Measurements from ENCODE around the gene RBM17.
"Not testable (repeated sequence)": the region's sequence is repeated elsewhere in the genome, so short reads cannot be mapped to it uniquely, and the experiment has no call there.

The RBM17 gene

DNA sequence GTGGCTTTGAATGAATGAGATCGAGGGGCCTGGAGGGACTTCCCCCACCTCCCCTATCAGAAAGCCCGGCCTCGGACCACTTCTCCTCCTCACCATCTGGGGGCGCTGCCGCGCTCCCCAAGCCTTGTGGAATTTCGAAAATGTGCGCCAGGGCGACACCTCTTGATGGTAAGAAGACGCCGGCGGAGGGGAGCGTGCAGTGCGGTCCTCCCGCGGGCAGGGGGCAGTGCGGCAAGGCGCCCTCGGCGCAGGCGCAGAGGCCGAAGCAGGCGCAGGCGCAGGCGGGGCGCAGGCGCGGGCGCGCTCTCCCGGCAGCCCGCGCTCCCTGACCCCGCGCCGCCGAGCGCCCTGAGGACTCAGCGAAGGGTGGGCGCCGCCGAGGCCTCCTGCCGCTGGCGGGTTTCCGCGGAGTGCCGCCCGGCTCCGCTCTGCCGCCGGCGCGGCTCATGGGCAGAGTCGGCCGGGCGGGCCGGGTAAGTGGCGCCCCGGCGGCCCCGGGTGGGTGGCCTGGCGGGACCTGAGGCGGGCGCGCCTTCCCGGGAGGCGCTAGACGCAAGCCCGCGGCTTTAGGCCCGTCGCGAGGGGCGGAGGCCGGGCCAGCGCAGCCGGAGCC, at the start of gene RBM17:
TSS of gene RBM17 (plus strand) at position 314 of the 613 bp plus-strand sequence. CDS start 8,032 bp downstream, outside the sequence.
- no peaks in the 10 kb centered on the region for H3K27me3 ChIP-seq (ENCODE audit: insufficient read depth, poor library complexity, severe bottlenecking)
- H3K4me1 ChIP-seq (ENCODE audit: insufficient read depth, poor library complexity, severe bottlenecking): peaks cover 8% of the 10 kb centered on the region
- peak; percentile 89 for DNase-seq (ENCODE audit: low spot score)
- TF ChIP-seq, protein P1, sequence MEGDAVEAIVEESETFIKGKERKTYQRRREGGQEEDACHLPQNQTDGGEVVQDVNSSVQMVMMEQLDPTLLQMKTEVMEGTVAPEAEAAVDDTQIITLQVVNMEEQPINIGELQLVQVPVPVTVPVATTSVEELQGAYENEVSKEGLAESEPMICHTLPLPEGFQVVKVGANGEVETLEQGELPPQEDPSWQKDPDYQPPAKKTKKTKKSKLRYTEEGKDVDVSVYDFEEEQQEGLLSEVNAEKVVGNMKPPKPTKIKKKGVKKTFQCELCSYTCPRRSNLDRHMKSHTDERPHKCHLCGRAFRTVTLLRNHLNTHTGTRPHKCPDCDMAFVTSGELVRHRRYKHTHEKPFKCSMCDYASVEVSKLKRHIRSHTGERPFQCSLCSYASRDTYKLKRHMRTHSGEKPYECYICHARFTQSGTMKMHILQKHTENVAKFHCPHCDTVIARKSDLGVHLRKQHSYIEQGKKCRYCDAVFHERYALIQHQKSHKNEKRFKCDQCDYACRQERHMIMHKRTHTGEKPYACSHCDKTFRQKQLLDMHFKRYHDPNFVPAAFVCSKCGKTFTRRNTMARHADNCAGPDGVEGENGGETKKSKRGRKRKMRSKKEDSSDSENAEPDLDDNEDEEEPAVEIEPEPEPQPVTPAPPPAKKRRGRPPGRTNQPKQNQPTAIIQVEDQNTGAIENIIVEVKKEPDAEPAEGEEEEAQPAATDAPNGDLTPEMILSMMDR (IDR thresholded peaks at IDR 0.05; ENCODE audit: poor library complexity, severe bottlenecking): peak; percentile 99
- peak within 1 kb of the TSS; percentile 94 for H3K4me3 ChIP-seq (ENCODE audit: severe bottlenecking)
- no peaks in the 10 kb centered on the region for H3K9me3 ChIP-seq (ENCODE audit: severe bottlenecking)
- no peaks in the 10 kb centered on the region for H3K36me3 ChIP-seq (ENCODE audit: low read depth)
- ATAC-seq (ENCODE audit: low read depth): peak; percentile 78
- peak within 1 kb of the TSS; percentile 58 for H3K27ac ChIP-seq (ENCODE audit: poor library complexity, severe bottlenecking)

DNA sequence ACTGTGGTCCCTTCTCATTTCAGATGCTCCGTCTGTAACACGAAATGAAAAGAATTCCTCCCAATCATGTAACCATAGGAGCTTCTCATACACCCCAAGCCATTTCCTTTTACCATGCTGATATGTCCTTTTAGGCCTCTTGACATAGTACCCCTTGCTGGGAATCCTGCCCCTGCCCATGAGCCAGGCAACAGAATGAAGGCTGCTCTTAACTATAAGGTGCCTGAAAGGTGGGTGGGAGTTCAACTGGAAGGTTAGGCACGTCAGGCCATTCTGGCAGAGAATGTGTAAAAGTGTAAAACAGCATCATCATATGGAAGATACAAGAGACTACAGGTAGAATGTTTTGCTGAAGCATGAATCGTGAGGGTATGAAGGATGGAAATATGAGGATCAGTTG, 49.1 kb upstream of the RBM17 start:
- TF ChIP-seq, protein P1 (IDR thresholded peaks at IDR 0.05; ENCODE audit: poor library complexity, severe bottlenecking): no peak
- H3K9me3 ChIP-seq (ENCODE audit: severe bottlenecking): no peaks in the 10 kb centered on the region
- no peak for DNase-seq (ENCODE audit: low spot score)
- no peaks in the 10 kb centered on the region for H3K4me1 ChIP-seq (ENCODE audit: insufficient read depth, poor library complexity, severe bottlenecking)
- H3K27me3 ChIP-seq (ENCODE audit: insufficient read depth, poor library complexity, severe bottlenecking): no peaks in the 10 kb centered on the region
- ATAC-seq (ENCODE audit: low read depth): no peak
- H3K27ac ChIP-seq (ENCODE audit: poor library complexity, severe bottlenecking): no peak overlapping the region
- H3K36me3 ChIP-seq (ENCODE audit: low read depth): no peaks in the 10 kb centered on the region
- no peak overlapping the region for H3K4me3 ChIP-seq (ENCODE audit: severe bottlenecking)

GRCh38 chr10:6040205-6040604, 48.6 kb upstream of the RBM17 start:
- ATAC-seq (ENCODE audit: low read depth): no peak
- H3K27me3 ChIP-seq (ENCODE audit: insufficient read depth, poor library complexity, severe bottlenecking): no peaks in the 10 kb centered on the region
- no peaks in the 10 kb centered on the region for H3K9me3 ChIP-seq (ENCODE audit: severe bottlenecking)
- DNase-seq (ENCODE audit: low spot score): no peak
- H3K27ac ChIP-seq (ENCODE audit: poor library complexity, severe bottlenecking): no peak overlapping the region
- no peaks in the 10 kb centered on the region for H3K4me1 ChIP-seq (ENCODE audit: insufficient read depth, poor library complexity, severe bottlenecking)
- H3K4me3 ChIP-seq (ENCODE audit: severe bottlenecking): no peak overlapping the region
- no peaks in the 10 kb centered on the region for H3K36me3 ChIP-seq (ENCODE audit: low read depth)
- TF ChIP-seq, protein P1 (IDR thresholded peaks at IDR 0.05; ENCODE audit: poor library complexity, severe bottlenecking): no peak

GRCh38 chr10:6043377-6043776, 45.5 kb upstream of the RBM17 start:
- ATAC-seq (ENCODE audit: low read depth); H3K27me3 ChIP-seq (ENCODE audit: insufficient read depth, poor library complexity, severe bottlenecking); H3K4me1 ChIP-seq (ENCODE audit: insufficient read depth, poor library complexity, severe bottlenecking): not testable (repeated sequence)

GRCh38 chr10:6044060-6044459, 44.8 kb upstream of the RBM17 start:
- Histone ChIP-seq H3K27me3 (ENCODE audit: insufficient read depth, poor library complexity, severe bottlenecking) (no peaks in the 10 kb centered on the region), H3K27ac (ENCODE audit: poor library complexity, severe bottlenecking) (no peak overlapping the region), H3K9me3 (ENCODE audit: severe bottlenecking) (no peaks in the 10 kb centered on the region), H3K4me1 (ENCODE audit: insufficient read depth, poor library complexity, severe bottlenecking) (no peaks in the 10 kb centered on the region), H3K4me3 (ENCODE audit: severe bottlenecking) (no peak overlapping the region), H3K36me3 (ENCODE audit: low read depth) (no peaks in the 10 kb centered on the region)
- no peak for ATAC-seq (ENCODE audit: low read depth)
- TF ChIP-seq, protein P1 (IDR thresholded peaks at IDR 0.05; ENCODE audit: poor library complexity, severe bottlenecking): no peak
- no peak for DNase-seq (ENCODE audit: low spot score)

More at GRCh38 chr10:6043377-6043776, 45.5 kb upstream of the RBM17 start:
- H3K4me3 ChIP-seq (ENCODE audit: severe bottlenecking); H3K36me3 ChIP-seq (ENCODE audit: low read depth); H3K27ac ChIP-seq (ENCODE audit: poor library complexity, severe bottlenecking); H3K9me3 ChIP-seq (ENCODE audit: severe bottlenecking); DNase-seq (ENCODE audit: low spot score): not testable (repeated sequence)

Data from RWPE2 (cell line).